AG09309 (cell line): ENCODE measurements around the gene RRH.

Experiments used
- DNase-seq: peaks from one replicate; pipeline ENCODE4 v3.0.0-alpha.2; 2010; ENCODE audit warnings: low read depth
- H3K4me3 ChIP-seq: 2 replicates; pipeline ENCODE4 v1.5.1; 2011; ENCODE audit warnings: mild to moderate bottlenecking, low read depth, low read length, moderate library complexity; ENCODE audit not compliant: control insufficient read depth
- TF ChIP-seq, protein P1 (sequence below): IDR thresholded peaks from 2 replicates; pipeline ENCODE4 v1.5.1; 2011; ENCODE audit warnings: mild to moderate bottlenecking, low read depth, low read length, inconsistent platforms; ENCODE audit not compliant: insufficient read depth, control insufficient read depth; ENCODE audit errors: missing control alignments

The RRH gene

DNA sequence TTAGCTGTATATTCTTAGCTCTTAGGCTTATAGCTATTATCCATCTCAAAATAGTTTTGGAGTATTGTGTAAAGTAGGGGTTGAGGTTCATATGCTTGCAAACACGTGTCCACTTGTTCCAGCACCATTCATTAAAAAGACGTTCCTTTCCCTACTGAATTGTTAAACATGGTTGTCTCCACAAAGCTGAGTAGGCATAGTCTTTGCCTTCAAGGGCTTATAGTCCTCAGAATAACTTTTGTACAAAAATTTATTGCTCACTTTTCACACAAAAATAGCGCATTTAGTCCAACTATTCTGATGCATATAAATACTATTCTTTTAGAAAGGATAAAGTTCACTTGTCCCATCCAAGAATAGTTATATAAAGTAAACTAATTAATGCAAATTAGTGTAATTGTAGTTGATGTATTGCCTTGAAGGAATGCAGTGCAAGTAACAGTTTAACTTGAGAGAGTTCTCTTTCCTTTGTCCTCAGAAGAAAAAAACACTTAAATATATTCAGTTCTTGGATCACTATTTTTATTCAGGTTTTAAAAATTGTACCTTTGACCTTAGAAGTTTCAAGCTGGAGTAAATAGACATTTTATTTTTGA is 34.2 kb downstream of the RRH start:
- TF ChIP-seq, protein P1, sequence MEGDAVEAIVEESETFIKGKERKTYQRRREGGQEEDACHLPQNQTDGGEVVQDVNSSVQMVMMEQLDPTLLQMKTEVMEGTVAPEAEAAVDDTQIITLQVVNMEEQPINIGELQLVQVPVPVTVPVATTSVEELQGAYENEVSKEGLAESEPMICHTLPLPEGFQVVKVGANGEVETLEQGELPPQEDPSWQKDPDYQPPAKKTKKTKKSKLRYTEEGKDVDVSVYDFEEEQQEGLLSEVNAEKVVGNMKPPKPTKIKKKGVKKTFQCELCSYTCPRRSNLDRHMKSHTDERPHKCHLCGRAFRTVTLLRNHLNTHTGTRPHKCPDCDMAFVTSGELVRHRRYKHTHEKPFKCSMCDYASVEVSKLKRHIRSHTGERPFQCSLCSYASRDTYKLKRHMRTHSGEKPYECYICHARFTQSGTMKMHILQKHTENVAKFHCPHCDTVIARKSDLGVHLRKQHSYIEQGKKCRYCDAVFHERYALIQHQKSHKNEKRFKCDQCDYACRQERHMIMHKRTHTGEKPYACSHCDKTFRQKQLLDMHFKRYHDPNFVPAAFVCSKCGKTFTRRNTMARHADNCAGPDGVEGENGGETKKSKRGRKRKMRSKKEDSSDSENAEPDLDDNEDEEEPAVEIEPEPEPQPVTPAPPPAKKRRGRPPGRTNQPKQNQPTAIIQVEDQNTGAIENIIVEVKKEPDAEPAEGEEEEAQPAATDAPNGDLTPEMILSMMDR, result no peak
- DNase-seq, result no peak
- no peak overlapping the region for H3K4me3 ChIP-seq

DNA sequence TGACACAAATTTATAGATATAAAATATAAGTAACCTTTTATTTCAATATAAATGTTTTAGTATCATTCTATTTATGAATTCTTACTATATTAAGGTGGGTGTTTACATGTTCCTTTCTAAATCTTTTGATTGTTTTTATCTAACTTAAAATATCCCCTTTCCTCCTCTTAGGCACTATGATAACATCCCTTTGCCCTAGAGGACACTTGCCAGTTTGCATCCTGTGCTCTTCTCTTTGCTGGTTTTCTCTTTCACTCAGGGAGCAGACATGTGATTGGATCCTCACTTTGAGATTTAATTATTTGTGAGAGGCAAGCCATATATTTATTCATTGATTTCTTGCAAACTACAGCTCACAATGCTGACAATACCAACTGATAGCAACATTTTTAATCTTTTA is 36.4 kb downstream of the RRH start:
- TF ChIP-seq, protein P1, result no peak
- DNase-seq, result no peak
- no peak overlapping the region for H3K4me3 ChIP-seq

DNA sequence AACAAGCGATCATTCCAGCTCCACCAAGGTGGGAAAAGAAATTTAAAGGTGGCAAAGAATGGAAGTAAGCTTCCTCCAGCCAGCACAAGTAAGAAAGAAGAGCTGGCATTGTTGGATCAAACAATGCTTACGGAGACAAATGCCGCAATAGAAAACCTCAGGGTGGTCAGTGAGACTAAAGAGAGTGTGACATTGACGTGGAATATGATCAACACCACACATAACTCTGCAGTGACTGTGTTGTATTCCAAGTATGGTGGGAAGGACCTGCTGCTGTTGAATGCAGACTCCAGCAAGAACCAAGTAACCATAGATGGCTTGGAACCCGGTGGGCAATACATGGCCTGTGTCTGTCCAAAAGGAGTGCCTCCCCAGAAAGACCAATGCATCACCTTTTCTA is 42.3 kb downstream of the RRH start:
- no peak overlapping the region for H3K4me3 ChIP-seq
- no peak for DNase-seq
- TF ChIP-seq, protein P1, result no peak

DNA sequence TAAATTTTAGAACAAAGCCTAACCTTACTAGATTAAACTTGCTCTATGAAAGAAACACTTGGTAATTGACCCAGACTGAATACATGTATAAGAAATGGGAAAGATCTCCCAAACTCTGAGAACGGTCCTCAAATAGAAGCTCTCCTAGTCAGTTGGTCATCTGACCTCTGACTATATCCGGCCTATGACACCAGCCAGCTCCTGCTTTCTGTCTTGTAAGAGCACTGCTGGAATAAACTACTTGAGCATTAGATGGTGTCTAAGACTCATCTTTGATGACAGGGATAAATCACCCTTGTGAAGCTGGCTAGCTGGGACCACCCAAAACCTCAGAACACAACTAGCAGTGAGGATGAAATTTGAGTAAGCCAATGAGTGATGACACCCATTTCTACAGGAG is 44.3 kb downstream of the RRH start:
- no peak for DNase-seq
- H3K4me3 ChIP-seq, result no peak overlapping the region
- TF ChIP-seq, protein P1, result no peak

DNA sequence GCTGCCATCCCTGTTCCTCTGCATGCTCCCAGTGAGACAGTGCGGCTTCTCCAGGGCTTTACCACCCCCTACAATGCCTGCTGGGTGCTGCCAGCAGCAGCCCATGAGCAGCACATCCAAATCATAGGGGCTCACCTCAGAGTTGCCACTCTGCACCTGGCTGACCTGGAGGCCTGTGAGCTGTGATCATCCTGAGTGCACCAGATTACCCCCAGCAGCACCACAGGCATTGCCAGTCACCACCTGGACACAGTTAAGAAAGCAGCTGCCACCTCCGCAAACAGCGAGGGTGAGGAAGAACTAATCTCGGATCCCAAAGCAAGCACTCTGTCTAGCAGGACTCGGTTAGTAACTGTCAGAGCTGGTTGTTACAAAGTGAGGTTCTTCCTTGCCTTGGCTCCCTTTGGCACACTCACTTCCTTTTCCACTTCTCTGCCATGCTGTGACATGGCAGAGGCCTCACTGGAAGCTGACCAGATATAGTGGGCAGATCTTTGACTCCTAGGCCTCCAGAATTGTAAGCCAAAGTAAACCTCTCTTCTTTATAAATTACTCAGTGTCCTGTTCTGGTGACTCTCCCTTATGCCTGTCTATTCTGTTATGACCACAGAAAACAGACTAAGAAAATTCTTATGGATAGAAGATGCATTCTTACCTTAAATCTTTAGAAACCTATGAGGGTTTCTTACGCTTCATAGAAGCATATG is 45.3 kb downstream of the RRH start:
- DNase-seq, result no peak
- TF ChIP-seq, protein P1, result no peak
- no peak overlapping the region for H3K4me3 ChIP-seq

DNA sequence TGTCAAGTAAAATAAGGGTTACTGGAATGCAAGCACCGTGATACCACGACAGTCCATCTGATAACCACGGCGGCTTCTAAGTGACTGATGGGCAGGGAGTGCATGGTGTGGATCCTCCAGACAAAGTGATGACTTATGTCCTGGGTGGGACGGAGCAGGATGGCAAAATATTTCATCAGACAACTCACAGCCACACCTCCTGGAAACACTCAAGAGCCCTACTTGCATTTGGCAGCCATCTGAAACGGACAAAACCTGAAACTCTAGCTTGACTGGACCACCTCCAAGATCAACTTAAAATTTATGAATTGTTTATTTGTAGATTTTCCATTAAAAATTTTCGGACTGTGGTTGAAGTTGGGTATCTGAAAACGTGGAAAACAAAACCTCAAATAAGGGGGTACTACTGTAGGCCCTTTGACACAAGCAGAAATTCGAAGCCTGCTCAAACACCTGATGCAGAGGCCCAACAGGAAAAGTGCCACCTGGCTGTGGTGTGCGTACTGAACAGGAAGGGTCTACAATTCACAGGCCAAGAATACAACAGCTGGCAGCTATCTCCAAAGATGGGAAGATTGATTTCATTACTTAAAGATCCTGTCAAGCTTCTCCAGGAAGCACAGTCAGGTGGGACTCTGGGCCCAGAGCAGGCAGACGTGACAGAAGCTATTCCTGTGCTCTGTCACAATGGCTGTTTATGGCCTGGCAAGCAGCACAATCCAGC is 46.2 kb downstream of the RRH start:
- TF ChIP-seq, protein P1, result no peak
- H3K4me3 ChIP-seq, result no peak overlapping the region
- DNase-seq, result peak; percentile 3
